Measurements from ENCODE around the gene LLGL1. TPM values are rescaled to one million over a fixed set of nuclear protein-coding genes. Genes with fewer than 3 reads are reported as not detected.
A peak's percentile ranks its signal among the peaks of the same experiment; 100 is the strongest.

Gene LLGL1
- total RNA-seq, 1 experiment from 2014 or later, result 44.3 TPM

DNA sequence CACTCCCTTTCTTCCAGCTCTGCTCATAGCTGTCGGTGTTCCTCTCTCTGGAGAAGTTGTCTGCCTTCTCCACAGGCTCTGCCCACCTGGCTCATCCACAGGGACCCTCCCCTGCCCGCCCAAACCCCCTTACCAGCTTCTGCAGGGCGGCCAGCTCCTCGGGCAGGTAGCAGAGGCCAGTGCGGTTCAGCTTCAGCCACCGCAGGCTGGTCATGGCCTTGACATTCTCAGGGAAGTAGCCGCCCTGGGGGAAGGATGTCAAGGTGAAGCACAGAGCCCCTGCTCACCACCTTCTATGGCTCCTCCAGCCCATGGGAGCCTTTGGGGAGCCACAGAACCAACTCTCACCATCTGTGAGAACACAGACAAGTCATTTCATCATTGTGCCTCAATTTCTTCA lies 31.3 kb downstream of the LLGL1 start:
- intact Hi-C loops (cut with micrococcal nuclease), result no loop called here
- Histone ChIP-seq H3K9me2 (ENCODE audit: insufficient read depth) (no peaks in the 10 kb centered on the region), H2AFZ (ENCODE audit: low read depth, low read length, poor library complexity, severe bottlenecking) (no peak overlapping the region), H3K4me2 (ENCODE audit: low read length) (peak overlapping the region; percentile 88), H3K79me2 (ENCODE audit: insufficient read depth, low read length) (peaks cover 45% of the 10 kb centered on the region), H3K27me3 (ENCODE audit: insufficient read depth, low read length) (no peaks in the 10 kb centered on the region), H3K4me3 (replicated peaks in 1 of 2; ENCODE audit: low read depth in 1 of 2, low read length in 2 of 2) (peak overlapping the region; percentile 87 to 92), H3K27ac (ENCODE audit: low read depth, low read length) (peak overlapping the region; percentile 96), H3K4me1 (ENCODE audit: control insufficient read depth in 1 of 2, insufficient read depth in 2 of 2, low read length in 2 of 2) (peaks cover 24 to 37% of the 10 kb centered on the region in 2 experiments), H3K36me3 (ENCODE audit: control insufficient read depth in 1 of 2, insufficient read depth in 2 of 2, low read length in 2 of 2) (peaks cover 12 to 31% of the 10 kb centered on the region in 2 experiments), H3K9me3 (ENCODE audit: control insufficient read depth in 1 of 2, insufficient read depth in 1 of 2, low read depth in 1 of 2, low read length in 2 of 2) (no peaks in the 10 kb centered on the region), H4K20me1 (ENCODE audit: insufficient read depth) (no peaks in the 10 kb centered on the region), H3K9ac (ENCODE audit: low read length) (peak overlapping the region; percentile 94)
- ChIA-PET CTCF (no interaction called here), POLR2A (no interaction called here), RAD21 (ENCODE audit: low non-redundant PET in 1 of 2, low total read pairs in 2 of 2, uncharacterized antibody in 2 of 2, unreplicated experiment in 2 of 2) (no interaction called here)
- TF ChIP-seq CBX3 (IDR thresholded peaks at IDR 0.05; ENCODE audit: low read depth) (no peak), EZH2phosphoT487 (IDR thresholded peaks at IDR 0.05; ENCODE audit: borderline replicate concordance) (no peak), SRF (IDR thresholded peaks at IDR 0.05; ENCODE audit: low read depth) (no peak), ELF1 (IDR thresholded peaks at IDR 0.05; ENCODE audit: borderline replicate concordance, low read depth) (no peak), ZNF274 (IDR thresholded peaks at IDR 0.05; ENCODE audit: low read depth, low read length) (no peak), FOSL1 (IDR thresholded peaks at IDR 0.05; ENCODE audit: low read depth) (no peak), SP1 (IDR thresholded peaks at IDR 0.05; ENCODE audit: low read depth) (no peak), YY1 (IDR thresholded peaks at IDR 0.05; ENCODE audit: extremely low read depth, insufficient replicate concordance, low read depth, low read length) (no peak)
- TF ChIP-seq, protein P1, sequence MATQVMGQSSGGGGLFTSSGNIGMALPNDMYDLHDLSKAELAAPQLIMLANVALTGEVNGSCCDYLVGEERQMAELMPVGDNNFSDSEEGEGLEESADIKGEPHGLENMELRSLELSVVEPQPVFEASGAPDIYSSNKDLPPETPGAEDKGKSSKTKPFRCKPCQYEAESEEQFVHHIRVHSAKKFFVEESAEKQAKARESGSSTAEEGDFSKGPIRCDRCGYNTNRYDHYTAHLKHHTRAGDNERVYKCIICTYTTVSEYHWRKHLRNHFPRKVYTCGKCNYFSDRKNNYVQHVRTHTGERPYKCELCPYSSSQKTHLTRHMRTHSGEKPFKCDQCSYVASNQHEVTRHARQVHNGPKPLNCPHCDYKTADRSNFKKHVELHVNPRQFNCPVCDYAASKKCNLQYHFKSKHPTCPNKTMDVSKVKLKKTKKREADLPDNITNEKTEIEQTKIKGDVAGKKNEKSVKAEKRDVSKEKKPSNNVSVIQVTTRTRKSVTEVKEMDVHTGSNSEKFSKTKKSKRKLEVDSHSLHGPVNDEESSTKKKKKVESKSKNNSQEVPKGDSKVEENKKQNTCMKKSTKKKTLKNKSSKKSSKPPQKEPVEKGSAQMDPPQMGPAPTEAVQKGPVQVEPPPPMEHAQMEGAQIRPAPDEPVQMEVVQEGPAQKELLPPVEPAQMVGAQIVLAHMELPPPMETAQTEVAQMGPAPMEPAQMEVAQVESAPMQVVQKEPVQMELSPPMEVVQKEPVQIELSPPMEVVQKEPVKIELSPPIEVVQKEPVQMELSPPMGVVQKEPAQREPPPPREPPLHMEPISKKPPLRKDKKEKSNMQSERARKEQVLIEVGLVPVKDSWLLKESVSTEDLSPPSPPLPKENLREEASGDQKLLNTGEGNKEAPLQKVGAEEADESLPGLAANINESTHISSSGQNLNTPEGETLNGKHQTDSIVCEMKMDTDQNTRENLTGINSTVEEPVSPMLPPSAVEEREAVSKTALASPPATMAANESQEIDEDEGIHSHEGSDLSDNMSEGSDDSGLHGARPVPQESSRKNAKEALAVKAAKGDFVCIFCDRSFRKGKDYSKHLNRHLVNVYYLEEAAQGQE (IDR thresholded peaks at IDR 0.05; ENCODE audit: low read depth), result no peak
- TF ChIP-seq, protein P2, sequence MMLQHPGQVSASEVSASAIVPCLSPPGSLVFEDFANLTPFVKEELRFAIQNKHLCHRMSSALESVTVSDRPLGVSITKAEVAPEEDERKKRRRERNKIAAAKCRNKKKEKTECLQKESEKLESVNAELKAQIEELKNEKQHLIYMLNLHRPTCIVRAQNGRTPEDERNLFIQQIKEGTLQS (IDR thresholded peaks at IDR 0.05), result no peak
- TF ChIP-seq, protein P3, sequence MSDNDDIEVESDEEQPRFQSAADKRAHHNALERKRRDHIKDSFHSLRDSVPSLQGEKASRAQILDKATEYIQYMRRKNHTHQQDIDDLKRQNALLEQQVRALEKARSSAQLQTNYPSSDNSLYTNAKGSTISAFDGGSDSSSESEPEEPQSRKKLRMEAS (IDR thresholded peaks at IDR 0.05), result no peak
- DNase-seq (ENCODE audit: low read depth, low spot score), result no peak
- ATAC-seq, result no peak
- BruUV-seq (replicated peaks), result no TSS peak
